A549 (cell line): Measurements from ENCODE around the gene SDC4. TPM values are rescaled to one million over a fixed set of nuclear protein-coding genes. Genes with fewer than 3 reads are reported as not detected.

Source experiments
- ATAC-seq, 2 experiments: fragments of 200-7000 bp in 1 of 2; fragments of >200 bp in 1 of 2; cut with Nextera tagmentation in 1 of 2; cut with Tn5 transposase in 1 of 2; 3 replicates each; pipeline versions ENCODE4 v1.8.0 to v1.9.1; 2018 to 2020; ENCODE audit warnings: mild to moderate bottlenecking in 1 of 2, moderate library complexity in 1 of 2
- CTCF ChIA-PET: fragments of 300-600 bp; sonication (Branson Sonifier 250); formaldehyde crosslinking; extraction: SDS; loops from one replicate; lab custom pipeline; 2021; ENCODE audit warnings: antibody characterized with exemption, inconsistent platforms; lab: Yijun Ruan, JAX
- POLR2A ChIA-PET: fragments of 350-600 bp; formaldehyde crosslinking; extraction: SDS; loops from one replicate; lab custom pipeline; 2021; ENCODE audit warnings: antibody characterized with exemption, inconsistent platforms; lab: Yijun Ruan, JAX
- DNase-seq, 2 experiments: peaks; one replicate each; pipeline versions ENCODE4 v3.0.0 to v3.0.0-alpha.2; 2011 to 2016; ENCODE audit warnings: low read depth in 1 of 2, low spot score in 1 of 2
- FAIRE-seq: peaks from 2 replicates; lab custom pipeline; 2011; peaks lifted over from hg19 to GRCh38; lab: Jason Lieb, UNC
- H3K27ac ChIP-seq, 2 experiments: fragments of >200 bp; sonication (Bioruptor Twin); formaldehyde crosslinking; 3 replicates each; pipeline ENCODE4 v1.5.1; 2016 to 2017
- H3K4me1 ChIP-seq: fragments of >200 bp; sonication (Bioruptor Twin); formaldehyde crosslinking; 3 replicates; pipeline ENCODE4 v1.6.1; 2016
- H3K4me2 ChIP-seq: fragments of >200 bp; sonication (Bioruptor Twin); formaldehyde crosslinking; 3 replicates; pipeline ENCODE4 v1.6.1; 2016
- H3K4me3 ChIP-seq: fragments of >200 bp; sonication (Bioruptor Twin); formaldehyde crosslinking; 3 replicates; pipeline ENCODE4 v1.5.1; 2016
- H3K9me3 ChIP-seq: fragments of >200 bp; sonication (Bioruptor Twin); formaldehyde crosslinking; 3 replicates; pipeline ENCODE4 v1.6.1; 2016
- CBX2 ChIP-seq: fragments of 200-600 bp; sonication (generic); IDR thresholded peaks from 2 replicates; pipeline ENCODE4 v1.6.1; 2016; ENCODE audit warnings: low read depth, mild to moderate bottlenecking, borderline replicate concordance
- EHF ChIP-seq: fragments of 250-450 bp; sonication (Bioruptor Pico); IDR thresholded peaks from 2 replicates; pipeline ENCODE4 v1.5.0; 2020; ENCODE audit warnings: mild to moderate bottlenecking
- EHMT2 ChIP-seq: fragments of 200-600 bp; sonication (generic); IDR thresholded peaks from 2 replicates; pipeline ENCODE4 v1.6.1; 2016; ENCODE audit warnings: antibody characterized with exemption, low read depth, mild to moderate bottlenecking, moderate library complexity
- EP300 ChIP-seq, 2 experiments: fragments of >200 bp; sonication (Bioruptor Twin); formaldehyde crosslinking; IDR thresholded peaks; 2 replicates in 1 of 2; 3 replicates in 1 of 2; pipeline ENCODE4 v1.6.1; 2016 to 2017
- ESRRA ChIP-seq: fragments of 150-350 bp; IDR thresholded peaks from 2 replicates; pipeline ENCODE4 v1.6.1; 2014; ENCODE audit warnings: mild to moderate bottlenecking, low read length, borderline replicate concordance
- HDAC2 ChIP-seq: fragments of 200-600 bp; sonication (generic); IDR thresholded peaks from 2 replicates; pipeline ENCODE4 v1.6.1; 2016
- HEYL ChIP-seq: fragments of 250-450 bp; sonication (Bioruptor Pico); IDR thresholded peaks from 2 replicates; pipeline ENCODE4 v1.8.0; 2021; ENCODE audit warnings: mild to moderate bottlenecking, moderate library complexity
- HOXA7 ChIP-seq: fragments of 250-450 bp; sonication (Bioruptor Pico); IDR thresholded peaks from 2 replicates; pipeline ENCODE4 v1.5.0; 2020; ENCODE audit warnings: mild to moderate bottlenecking, moderate library complexity
- HOXB13 ChIP-seq: fragments of 250-450 bp; sonication (Bioruptor Pico); IDR thresholded peaks from 2 replicates; pipeline ENCODE4 v1.5.0; 2020; ENCODE audit warnings: low read depth, mild to moderate bottlenecking, moderate library complexity
- JUN ChIP-seq, 2 experiments: fragments of >200 bp; sonication (Bioruptor Twin); formaldehyde crosslinking; IDR thresholded peaks; 2 replicates in 1 of 2; 3 replicates in 1 of 2; pipeline ENCODE4 v1.6.1; 2016 to 2017
- MYC ChIP-seq: IDR thresholded peaks from 2 replicates; pipeline ENCODE4 v1.6.1; 2012; ENCODE audit warnings: mild to moderate bottlenecking, inconsistent platforms, low read length, improper control_type of control experiment, borderline replicate concordance
- NFE2L2 ChIP-seq: fragments of 150-350 bp; conservative IDR thresholded peaks from 2 replicates; pipeline ENCODE4 v1.6.1; 2014; ENCODE audit warnings: low read length
- PHF8 ChIP-seq: fragments of 200-600 bp; sonication (generic); IDR thresholded peaks from 2 replicates; pipeline ENCODE4 v1.6.1; 2016; ENCODE audit warnings: low read depth, mild to moderate bottlenecking, antibody characterized with exemption, moderate library complexity, borderline replicate concordance
- POLR2A ChIP-seq: IDR thresholded peaks from 2 replicates; pipeline ENCODE4 v1.6.1; 2012; ENCODE audit warnings: mild to moderate bottlenecking, low read length
- RAD21 ChIP-seq, 2 experiments: fragments of >200 bp in 1 of 2; sonication (Bioruptor Twin) in 1 of 2; formaldehyde crosslinking in 1 of 2; IDR thresholded peaks in 1 of 2; conservative IDR thresholded peaks in 1 of 2; 2 replicates in 1 of 2; 3 replicates in 1 of 2; pipeline ENCODE4 v1.6.1; 2012 to 2018; ENCODE audit warnings: inconsistent platforms in 1 of 2
- RARB ChIP-seq: fragments of 250-450 bp; sonication (Bioruptor Pico); IDR thresholded peaks from 2 replicates; pipeline ENCODE4 v1.8.0; 2021; ENCODE audit warnings: mild to moderate bottlenecking, moderate library complexity
- RCOR1 ChIP-seq: fragments of 150-350 bp; IDR thresholded peaks from 2 replicates; pipeline ENCODE4 v1.6.1; 2014; ENCODE audit warnings: antibody characterized with exemption, low read length, low read depth
- RFX5 ChIP-seq: fragments of 450-650 bp; IDR thresholded peaks from 2 replicates; pipeline ENCODE4 v1.7.1; 2014; ENCODE audit warnings: antibody characterized with exemption, mild to moderate bottlenecking, moderate library complexity
- SMC3 ChIP-seq: fragments of >200 bp; sonication (Bioruptor Twin); formaldehyde crosslinking; IDR thresholded peaks from 3 replicates; pipeline ENCODE4 v1.6.1; 2018; ENCODE audit warnings: inconsistent platforms
- TFCP2L1 ChIP-seq: fragments of 250-450 bp; sonication (Bioruptor Pico); IDR thresholded peaks from 2 replicates; pipeline ENCODE4 v1.5.0; 2021; ENCODE audit warnings: mild to moderate bottlenecking
- ZC3H11A ChIP-seq: fragments of 450-650 bp; IDR thresholded peaks from 2 replicates; pipeline ENCODE4 v1.6.1; 2014; ENCODE audit warnings: antibody characterized with exemption, mild to moderate bottlenecking
- ZFP36 ChIP-seq: fragments of 450-650 bp; IDR thresholded peaks from 2 replicates; pipeline ENCODE4 v1.6.1; 2014; ENCODE audit warnings: borderline replicate concordance; ENCODE audit not compliant: partially characterized antibody
- ZNF302 ChIP-seq: fragments of 250-450 bp; sonication (Bioruptor Pico); IDR thresholded peaks from 2 replicates; pipeline ENCODE4 v1.9.0; 2021; ENCODE audit warnings: inconsistent platforms, mild to moderate bottlenecking, moderate library complexity
- WGBS: methylation state at CpG from one replicate; pipeline ENCODE4 v1.1.6; 2017; ENCODE audit errors: missing lambda C conversion rate; 5-methylcytosine and 5-hydroxymethylcytosine counted together
- polyA plus RNA-seq, 4 experiments: library from polyadenylated mRNA; depleted of rRNA in 3 of 4; stranded (reverse); fragments of >200 nt; fragmentation: RNase III in 1 of 4; extraction: RNeasy Plus Mini Kit Qiagen cat#74134 plus additional on column Dnase treatment in 1 of 4; gene quantifications; 2 replicates in 3 of 4; 3 replicates in 1 of 4; pipeline ENCODE4 v1.2.3, GENCODE V29; 2011 to 2017
- TF ChIP-seq, protein P1 (sequence below): IDR thresholded peaks from 2 replicates; pipeline ENCODE4 v1.6.1; 2012
- TF ChIP-seq, protein P2 (sequence below): fragments of >200 bp; sonication (Bioruptor Twin); formaldehyde crosslinking; IDR thresholded peaks from 3 replicates; pipeline ENCODE4 v1.5.1; 2016
- TF ChIP-seq, protein P3 (sequence below): fragments of 450-650 bp; IDR thresholded peaks from 2 replicates; pipeline ENCODE4 v1.6.1; 2014; ENCODE audit warnings: antibody characterized with exemption
- TF ChIP-seq, protein P4 (sequence below): fragments of 250-450 bp; sonication (Bioruptor Pico); IDR thresholded peaks from 2 replicates; pipeline ENCODE4 v1.5.0; 2021; ENCODE audit warnings: mild to moderate bottlenecking, moderate library complexity, borderline replicate concordance

Gene SDC4
- polyA plus RNA-seq, 2 of the 4 experiments (the other 2 are of a cell fraction): 27.4 to 35.6 TPM

GRCh38 chr20:45366631-45367030, 18.4 kb upstream of the SDC4 start:
- H3K27ac ChIP-seq: no peak overlapping the region
- no peak overlapping the region for H3K4me3 ChIP-seq
- H3K4me2 ChIP-seq: no peak overlapping the region
- POLR2A ChIA-PET: no interaction called here
- H3K9me3 ChIP-seq: no peaks in the 10 kb centered on the region
- ATAC-seq: no peak
- peaks cover 4% of the 10 kb centered on the region; the same call in 1 of the 3 replicates for H3K4me1 ChIP-seq
- DNase-seq: no peak
- WGBS: 94% methylated on average over 11 of the region's 11 CpGs
- FAIRE-seq: no peak
- CTCF ChIA-PET: interaction anchor here (1.1 to 12.1 kb wide), 7 partner anchors 11 to 405 kb away, joined by 3 to 240 read pairs (median 11); no protein-coding TSS in a partner anchor
- TF ChIP-seq EHMT2 (no peak), MYC (no peak), PHF8 (no peak), NFE2L2 (no peak), HOXA7 (CRISPR knock-in tag) (no peak), CBX2 (no peak), EP300 (IDR thresholded peaks at IDR 0.05) (no peak), JUN (IDR thresholded peaks at IDR 0.05) (no peak), POLR2A (no peak), ZFP36 (no peak), ESRRA (no peak), TFCP2L1 (no peak), RFX5 (no peak), ZC3H11A (no peak), RCOR1 (no peak)
- TF ChIP-seq, protein P1, sequence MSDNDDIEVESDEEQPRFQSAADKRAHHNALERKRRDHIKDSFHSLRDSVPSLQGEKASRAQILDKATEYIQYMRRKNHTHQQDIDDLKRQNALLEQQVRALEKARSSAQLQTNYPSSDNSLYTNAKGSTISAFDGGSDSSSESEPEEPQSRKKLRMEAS: no peak
- TF ChIP-seq, protein P2, sequence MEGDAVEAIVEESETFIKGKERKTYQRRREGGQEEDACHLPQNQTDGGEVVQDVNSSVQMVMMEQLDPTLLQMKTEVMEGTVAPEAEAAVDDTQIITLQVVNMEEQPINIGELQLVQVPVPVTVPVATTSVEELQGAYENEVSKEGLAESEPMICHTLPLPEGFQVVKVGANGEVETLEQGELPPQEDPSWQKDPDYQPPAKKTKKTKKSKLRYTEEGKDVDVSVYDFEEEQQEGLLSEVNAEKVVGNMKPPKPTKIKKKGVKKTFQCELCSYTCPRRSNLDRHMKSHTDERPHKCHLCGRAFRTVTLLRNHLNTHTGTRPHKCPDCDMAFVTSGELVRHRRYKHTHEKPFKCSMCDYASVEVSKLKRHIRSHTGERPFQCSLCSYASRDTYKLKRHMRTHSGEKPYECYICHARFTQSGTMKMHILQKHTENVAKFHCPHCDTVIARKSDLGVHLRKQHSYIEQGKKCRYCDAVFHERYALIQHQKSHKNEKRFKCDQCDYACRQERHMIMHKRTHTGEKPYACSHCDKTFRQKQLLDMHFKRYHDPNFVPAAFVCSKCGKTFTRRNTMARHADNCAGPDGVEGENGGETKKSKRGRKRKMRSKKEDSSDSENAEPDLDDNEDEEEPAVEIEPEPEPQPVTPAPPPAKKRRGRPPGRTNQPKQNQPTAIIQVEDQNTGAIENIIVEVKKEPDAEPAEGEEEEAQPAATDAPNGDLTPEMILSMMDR: no peak
- TF ChIP-seq, all 56 proteins: peak for 0

- no peak for DNase-seq
- POLR2A ChIA-PET: no interaction called here
Observed at GRCh38 chr20:45366192-45366591, 18.0 kb upstream of the SDC4 start.

More at GRCh38 chr20:45366192-45366591, 18.0 kb upstream of the SDC4 start:
- CTCF ChIA-PET: interaction anchor here (0.7 to 12.1 kb wide), 9 partner anchors 8 to 405 kb away, joined by 3 to 240 read pairs (median 11); no protein-coding TSS in a partner anchor
- Histone ChIP-seq H3K4me2 (no peak overlapping the region), H3K4me3 (no peak overlapping the region), H3K4me1 (peaks cover 4% of the 10 kb centered on the region; the same call in 1 of the 3 replicates), H3K27ac (no peak overlapping the region), H3K9me3 (no peaks in the 10 kb centered on the region)
- TF ChIP-seq, protein P1: no peak
- no peak for TF ChIP-seq ZNF302 (CRISPR knock-in tag)
- TF ChIP-seq EHF (CRISPR knock-in tag): no peak
- no peak for TF ChIP-seq SMC3
- TF ChIP-seq HDAC2: no peak
- TF ChIP-seq, protein P3, sequence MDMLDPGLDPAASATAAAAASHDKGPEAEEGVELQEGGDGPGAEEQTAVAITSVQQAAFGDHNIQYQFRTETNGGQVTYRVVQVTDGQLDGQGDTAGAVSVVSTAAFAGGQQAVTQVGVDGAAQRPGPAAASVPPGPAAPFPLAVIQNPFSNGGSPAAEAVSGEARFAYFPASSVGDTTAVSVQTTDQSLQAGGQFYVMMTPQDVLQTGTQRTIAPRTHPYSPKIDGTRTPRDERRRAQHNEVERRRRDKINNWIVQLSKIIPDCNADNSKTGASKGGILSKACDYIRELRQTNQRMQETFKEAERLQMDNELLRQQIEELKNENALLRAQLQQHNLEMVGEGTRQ: no peak
- TF ChIP-seq HEYL (CRISPR knock-in tag): no peak
- TF ChIP-seq, protein P4, sequence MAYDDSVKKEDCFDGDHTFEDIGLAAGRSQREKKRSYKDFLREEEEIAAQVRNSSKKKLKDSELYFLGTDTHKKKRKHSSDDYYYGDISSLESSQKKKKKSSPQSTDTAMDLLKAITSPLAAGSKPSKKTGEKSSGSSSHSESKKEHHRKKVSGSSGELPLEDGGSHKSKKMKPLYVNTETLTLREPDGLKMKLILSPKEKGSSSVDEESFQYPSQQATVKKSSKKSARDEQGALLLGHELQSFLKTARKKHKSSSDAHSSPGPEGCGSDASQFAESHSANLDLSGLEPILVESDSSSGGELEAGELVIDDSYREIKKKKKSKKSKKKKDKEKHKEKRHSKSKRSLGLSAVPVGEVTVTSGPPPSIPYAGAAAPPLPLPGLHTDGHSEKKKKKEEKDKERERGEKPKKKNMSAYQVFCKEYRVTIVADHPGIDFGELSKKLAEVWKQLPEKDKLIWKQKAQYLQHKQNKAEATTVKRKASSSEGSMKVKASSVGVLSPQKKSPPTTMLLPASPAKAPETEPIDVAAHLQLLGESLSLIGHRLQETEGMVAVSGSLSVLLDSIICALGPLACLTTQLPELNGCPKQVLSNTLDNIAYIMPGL (CRISPR knock-in tag): no peak
- TF ChIP-seq ZFP36: no peak
- TF ChIP-seq HOXB13 (CRISPR knock-in tag): no peak
- no peak for TF ChIP-seq CBX2
- TF ChIP-seq RAD21 (conservative IDR thresholded peaks at IDR 0.05 in 1 of 2, IDR thresholded peaks at IDR 0.05 in 1 of 2): no peak
- TF ChIP-seq RARB (CRISPR knock-in tag): no peak
- ATAC-seq (no peak), FAIRE-seq (no peak)
- 95% methylated on average over 1 of the region's 1 CpG for WGBS
